ENCODE data around the gene GABRA5. TPM values are rescaled to one million over a fixed set of nuclear protein-coding genes. Genes with fewer than 3 reads are reported as not detected.

Gene GABRA5
- total RNA-seq, 2 experiments from 2014 or later = not detected

GRCh38 chr15:26941489-26941888, 74.6 kb downstream of the GABRA5 start:
- intact Hi-C loops (cut with micrococcal nuclease; ENCODE audit: unreplicated experiment) = no loop called here
- H4K20me1 ChIP-seq (ENCODE audit: insufficient read depth, low read length) = no peaks in the 10 kb centered on the region
- no peak overlapping the region for H2AFZ ChIP-seq (ENCODE audit: low read length)
- no TSS peak for BruUV-seq (replicated peaks)
- CTCF ChIA-PET (ENCODE audit: unreplicated experiment) = no interaction called here
- no peak overlapping the region for H3K27ac ChIP-seq (ENCODE audit: low read depth, low read length, poor library complexity, severe bottlenecking)
- H3K9me2 ChIP-seq (ENCODE audit: insufficient read depth, low read length) = no peaks in the 10 kb centered on the region
- H3K36me3 ChIP-seq (ENCODE audit: insufficient read depth, low read length) = no peaks in the 10 kb centered on the region
- POLR2A ChIA-PET = no interaction called here
- no peak overlapping the region for H3K4me2 ChIP-seq (ENCODE audit: low read length)
- no peaks in the 10 kb centered on the region for H3K79me2 ChIP-seq (ENCODE audit: insufficient read depth, low read depth, low read length)
- no peak overlapping the region for H3K4me3 ChIP-seq (ENCODE audit: low read depth, low read length, poor library complexity, severe bottlenecking)
- no peaks in the 10 kb centered on the region for H3K4me1 ChIP-seq (ENCODE audit: insufficient read depth, low read length, poor library complexity, severe bottlenecking)
- TF ChIP-seq EZH2phosphoT487 (IDR thresholded peaks at IDR 0.05; ENCODE audit: borderline replicate concordance, low read depth, low read length) (no peak), CTCF (conservative IDR thresholded peaks at IDR 0.05; ENCODE audit: low read length) (no peak)
- H3K9me3 ChIP-seq (ENCODE audit: low read length) = no peaks in the 10 kb centered on the region
- DNase-seq (ENCODE audit: low spot score) = no peak

GRCh38 chr15:26943866-26944265, 77.0 kb downstream of the GABRA5 start:
- ChIA-PET POLR2A (no interaction called here), CTCF (ENCODE audit: unreplicated experiment) (no interaction called here)
- no peak for DNase-seq (ENCODE audit: low spot score)

GRCh38 chr15:26945046-26945445, 78.2 kb downstream of the GABRA5 start:
- CTCF ChIA-PET (ENCODE audit: unreplicated experiment) = no interaction called here

More at GRCh38 chr15:26943866-26944265, 77.0 kb downstream of the GABRA5 start:
- TF ChIP-seq CTCF (conservative IDR thresholded peaks at IDR 0.05; ENCODE audit: low read length) (no peak), EZH2phosphoT487 (IDR thresholded peaks at IDR 0.05; ENCODE audit: borderline replicate concordance, low read depth, low read length) (no peak)
- Histone ChIP-seq H3K27ac (ENCODE audit: low read depth, low read length, poor library complexity, severe bottlenecking) (no peak overlapping the region), H3K79me2 (ENCODE audit: insufficient read depth, low read depth, low read length) (no peaks in the 10 kb centered on the region), H3K36me3 (ENCODE audit: insufficient read depth, low read length) (no peaks in the 10 kb centered on the region), H3K4me1 (ENCODE audit: insufficient read depth, low read length, poor library complexity, severe bottlenecking) (no peaks in the 10 kb centered on the region), H3K4me2 (ENCODE audit: low read length) (no peak overlapping the region), H4K20me1 (ENCODE audit: insufficient read depth, low read length) (no peaks in the 10 kb centered on the region), H2AFZ (ENCODE audit: low read length) (no peak overlapping the region), H3K9me2 (ENCODE audit: insufficient read depth, low read length) (no peaks in the 10 kb centered on the region), H3K9me3 (ENCODE audit: low read length) (no peaks in the 10 kb centered on the region), H3K4me3 (ENCODE audit: low read depth, low read length, poor library complexity, severe bottlenecking) (no peak overlapping the region)
- BruUV-seq (replicated peaks) = no TSS peak
- intact Hi-C loops (cut with micrococcal nuclease; ENCODE audit: unreplicated experiment) = no loop called here

More at GRCh38 chr15:26945046-26945445, 78.2 kb downstream of the GABRA5 start:
- no peak for DNase-seq (ENCODE audit: low spot score)
- Histone ChIP-seq H2AFZ (ENCODE audit: low read length) (no peak overlapping the region), H3K27ac (ENCODE audit: low read depth, low read length, poor library complexity, severe bottlenecking) (no peak overlapping the region), H3K4me2 (ENCODE audit: low read length) (no peak overlapping the region), H3K4me1 (ENCODE audit: insufficient read depth, low read length, poor library complexity, severe bottlenecking) (no peaks in the 10 kb centered on the region), H3K79me2 (ENCODE audit: insufficient read depth, low read depth, low read length) (no peaks in the 10 kb centered on the region), H3K4me3 (ENCODE audit: low read depth, low read length, poor library complexity, severe bottlenecking) (no peak overlapping the region), H3K36me3 (ENCODE audit: insufficient read depth, low read length) (no peaks in the 10 kb centered on the region), H4K20me1 (ENCODE audit: insufficient read depth, low read length) (no peaks in the 10 kb centered on the region), H3K9me3 (ENCODE audit: low read length) (no peaks in the 10 kb centered on the region), H3K9me2 (ENCODE audit: insufficient read depth, low read length) (no peaks in the 10 kb centered on the region)
- intact Hi-C loops (cut with micrococcal nuclease; ENCODE audit: unreplicated experiment) = no loop called here
- TF ChIP-seq EZH2phosphoT487 (IDR thresholded peaks at IDR 0.05; ENCODE audit: borderline replicate concordance, low read depth, low read length) = no peak
- TF ChIP-seq CTCF (conservative IDR thresholded peaks at IDR 0.05; ENCODE audit: low read length) = no peak
- POLR2A ChIA-PET = interaction anchor here (0.6 kb wide), 1 partner anchor 974 kb away, joined by 3 read pairs; no protein-coding TSS in a partner anchor
- BruUV-seq (replicated peaks) = no TSS peak

All from OCI-LY7 (cell line).